Tibial nerve (tissue), 4 donors: ENCODE measurements around the gene DDX18. TPM values are rescaled to one million over a fixed set of nuclear protein-coding genes. Genes with fewer than 3 reads are reported as not detected.

Experiments
- DNase-seq, 2 donors: peaks; one replicate each; pipeline ENCODE4 v3.0.0-alpha.2; 2019; ENCODE audit warnings: low spot score in 2 of 2
- H3K27ac ChIP-seq, 4 donors: fragments of 200-600 bp; sonication (generic) in 3 of 4; one replicate each; pipeline ENCODE4 v1.5.1; 2017 to 2019; ENCODE audit warnings: mild to moderate bottlenecking in 1 of 4
- H3K27me3 ChIP-seq, 2 donors: fragments of 200-600 bp; sonication (generic) in 1 of 2; one replicate each; pipeline versions ENCODE4 v1.5.1 to v1.6.0; 2017 to 2019
- H3K36me3 ChIP-seq, 3 donors: fragments of 200-600 bp; sonication (generic); one replicate each; pipeline ENCODE4 v1.5.1; 2018 to 2019
- H3K4me1 ChIP-seq, 4 donors: fragments of 200-600 bp; sonication (generic) in 3 of 4; one replicate each; pipeline ENCODE4 v1.5.1; 2017 to 2019
- H3K4me3 ChIP-seq, 4 donors: fragments of 200-600 bp; sonication (generic) in 3 of 4; one replicate each; pipeline ENCODE4 v1.5.1; 2017 to 2019; ENCODE audit warnings: mild to moderate bottlenecking in 1 of 4, moderate library complexity in 1 of 4
- H3K9me3 ChIP-seq, 4 donors: fragments of 200-600 bp; sonication (generic) in 3 of 4; one replicate each; pipeline ENCODE4 v1.5.1; 2017 to 2019
- EP300 ChIP-seq, 2 donors: sonication (generic); formaldehyde crosslinking; IDR thresholded peaks; one replicate each; pipeline ENCODE4 v1.6.1; 2017; ENCODE audit warnings: antibody characterized with exemption in 2 of 2, mild to moderate bottlenecking in 1 of 2
- POLR2A ChIP-seq, 2 donors: fragments of 450-650 bp; IDR thresholded peaks; one replicate each; pipeline ENCODE4 v1.6.1; 2017; ENCODE audit warnings: antibody characterized with exemption in 2 of 2, mild to moderate bottlenecking in 2 of 2, moderate library complexity in 2 of 2
- WGBS, 2 donors: methylation state at CpG; one replicate each; pipeline ENCODE4 v1.1.5; 2018; 5-methylcytosine and 5-hydroxymethylcytosine counted together
- total RNA-seq, 4 donors: library from RNA; depleted of rRNA; stranded (reverse); fragments of >200 nt; gene quantifications; one replicate each; pipeline ENCODE4 v1.1.0, GENCODE V29; 2016
- TF ChIP-seq, protein P1 (sequence below), 5 experiments: fragments of 200-600 bp in 3 of 5; fragments of 450-650 bp in 2 of 5; sonication (generic) in 3 of 5; IDR thresholded peaks; one replicate each; pipeline ENCODE4 v1.5.1; 2016 to 2019; ENCODE audit warnings: antibody characterized with exemption in 5 of 5, mild to moderate bottlenecking in 3 of 5, moderate library complexity in 2 of 5

DDX18 gene
- total RNA-seq, 4 donors from 2014 or later: 37.8 to 48.0 (median 43.2) TPM

DNA sequence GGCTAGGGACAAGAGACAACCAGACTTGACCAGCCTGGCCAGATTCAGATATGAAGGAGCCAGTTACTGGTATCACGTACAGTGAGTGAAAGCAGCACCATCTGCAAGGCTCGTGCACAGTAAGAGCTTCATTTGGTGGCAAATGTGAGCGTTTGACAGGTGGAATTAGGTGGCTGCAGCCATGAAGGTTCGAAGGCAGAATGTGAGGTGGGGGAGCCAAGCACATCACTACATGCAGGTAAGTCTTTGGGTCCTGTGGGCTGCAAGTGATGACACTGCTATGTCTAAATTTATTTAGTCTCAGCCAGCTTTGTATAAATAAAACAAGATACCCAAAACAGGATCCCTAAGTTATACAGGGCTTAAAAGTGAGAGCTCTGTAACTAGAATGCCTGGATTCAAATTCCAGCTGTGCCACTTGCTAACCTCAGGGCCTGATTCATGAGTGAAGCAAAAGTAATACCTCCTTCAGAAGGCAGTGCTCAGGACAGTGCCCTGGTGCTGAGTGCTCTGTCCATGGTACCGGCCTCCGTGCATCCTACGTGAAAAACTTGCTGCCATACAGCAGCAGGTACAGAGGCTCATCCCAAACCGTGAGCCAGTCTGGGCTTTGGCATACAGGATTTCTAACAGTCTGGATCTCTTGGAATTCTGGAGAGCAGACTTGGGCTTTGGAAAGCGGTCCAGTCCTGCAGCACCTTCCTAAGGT lies 18.6 kb downstream of the DDX18 start:
- Histone ChIP-seq H3K4me3 (no peak overlapping the region), H3K27me3 (no peaks in the 10 kb centered on the region), H3K9me3 (no peaks in the 10 kb centered on the region), H3K27ac (no peak overlapping the region), H3K4me1 (peaks cover 0 to 13% (median 0%) of the 10 kb centered on the region in 4 donors), H3K36me3 (peaks cover 0 to 62% (median 12%) of the 10 kb centered on the region in 3 donors)
- TF ChIP-seq, protein P1, sequence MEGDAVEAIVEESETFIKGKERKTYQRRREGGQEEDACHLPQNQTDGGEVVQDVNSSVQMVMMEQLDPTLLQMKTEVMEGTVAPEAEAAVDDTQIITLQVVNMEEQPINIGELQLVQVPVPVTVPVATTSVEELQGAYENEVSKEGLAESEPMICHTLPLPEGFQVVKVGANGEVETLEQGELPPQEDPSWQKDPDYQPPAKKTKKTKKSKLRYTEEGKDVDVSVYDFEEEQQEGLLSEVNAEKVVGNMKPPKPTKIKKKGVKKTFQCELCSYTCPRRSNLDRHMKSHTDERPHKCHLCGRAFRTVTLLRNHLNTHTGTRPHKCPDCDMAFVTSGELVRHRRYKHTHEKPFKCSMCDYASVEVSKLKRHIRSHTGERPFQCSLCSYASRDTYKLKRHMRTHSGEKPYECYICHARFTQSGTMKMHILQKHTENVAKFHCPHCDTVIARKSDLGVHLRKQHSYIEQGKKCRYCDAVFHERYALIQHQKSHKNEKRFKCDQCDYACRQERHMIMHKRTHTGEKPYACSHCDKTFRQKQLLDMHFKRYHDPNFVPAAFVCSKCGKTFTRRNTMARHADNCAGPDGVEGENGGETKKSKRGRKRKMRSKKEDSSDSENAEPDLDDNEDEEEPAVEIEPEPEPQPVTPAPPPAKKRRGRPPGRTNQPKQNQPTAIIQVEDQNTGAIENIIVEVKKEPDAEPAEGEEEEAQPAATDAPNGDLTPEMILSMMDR (IDR thresholded peaks at IDR 0.05): no peak
- no peak for TF ChIP-seq EP300 (IDR thresholded peaks at IDR 0.05)
- TF ChIP-seq POLR2A (IDR thresholded peaks at IDR 0.05): no peak
- WGBS, 2 donors: 66 to 80% methylated on average over 8 to 9 of the region's 9 CpGs
- no peak for DNase-seq

DNA sequence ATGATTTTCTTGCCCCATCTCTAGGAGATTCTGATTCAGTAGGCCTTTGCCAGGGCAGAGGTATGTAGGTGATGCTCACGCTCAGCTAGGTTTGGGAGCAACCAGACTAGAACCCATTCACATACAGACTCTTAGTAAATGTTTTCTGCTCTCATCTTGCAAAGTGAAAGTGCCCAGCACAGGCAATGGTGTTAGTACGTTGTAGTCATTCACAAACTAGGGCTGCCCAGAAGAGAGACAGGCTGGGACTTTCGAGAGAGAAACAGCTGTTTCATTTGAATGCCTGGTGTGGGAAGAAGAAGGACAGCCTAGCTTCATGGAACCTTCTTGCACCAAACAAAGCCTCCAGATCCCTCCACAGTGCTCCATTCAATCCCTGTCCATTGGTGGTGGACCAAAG lies 19.4 kb downstream of the DDX18 start:
- no peaks in the 10 kb centered on the region for H3K27me3 ChIP-seq
- no peak overlapping the region for H3K4me3 ChIP-seq
- H3K9me3 ChIP-seq: no peaks in the 10 kb centered on the region
- DNase-seq: no peak
- no peak for TF ChIP-seq EP300 (IDR thresholded peaks at IDR 0.05)
- no peak for TF ChIP-seq POLR2A (IDR thresholded peaks at IDR 0.05)
- TF ChIP-seq, protein P1 (IDR thresholded peaks at IDR 0.05): no peak
- H3K4me1 ChIP-seq: peaks cover 0 to 13% (median 0%) of the 10 kb centered on the region in 4 donors
- peaks cover 0 to 53% (median 9%) of the 10 kb centered on the region in 3 donors for H3K36me3 ChIP-seq
- WGBS, 2 donors: 76 to 92% methylated on average over 3 of the region's 3 CpGs
- H3K27ac ChIP-seq: no peak overlapping the region

DNA sequence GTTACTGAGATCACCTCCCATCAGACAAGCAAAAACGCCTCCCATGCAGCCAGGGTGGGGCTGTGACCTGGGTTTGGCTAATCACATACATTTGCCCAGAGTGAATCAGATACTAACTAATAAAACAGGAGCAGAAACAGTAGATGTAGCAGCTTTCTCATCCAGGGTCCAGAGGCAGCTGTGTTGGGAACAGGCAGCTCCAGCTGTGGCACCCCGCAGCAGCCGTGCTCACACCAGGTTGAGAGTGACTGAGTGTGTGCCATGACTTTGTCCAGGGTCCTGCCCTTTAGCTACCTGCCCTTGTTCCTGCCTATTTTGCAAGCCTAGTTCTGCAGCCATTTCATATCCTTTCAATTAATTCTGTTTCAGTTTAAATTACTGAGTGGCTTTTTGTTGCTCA lies 20.5 kb downstream of the DDX18 start:
- Histone ChIP-seq H3K27ac (no peak overlapping the region), H3K9me3 (no peaks in the 10 kb centered on the region), H3K27me3 (no peaks in the 10 kb centered on the region), H3K36me3 (peaks cover 0 to 42% (median 2%) of the 10 kb centered on the region in 3 donors), H3K4me3 (no peak overlapping the region), H3K4me1 (peaks cover 0 to 13% (median 0%) of the 10 kb centered on the region in 4 donors)
- TF ChIP-seq EP300 (IDR thresholded peaks at IDR 0.05) (no peak), POLR2A (IDR thresholded peaks at IDR 0.05) (no peak)
- TF ChIP-seq, protein P1 (IDR thresholded peaks at IDR 0.05): no peak
- WGBS, 2 donors: 81 to 90% methylated on average over 3 of the region's 3 CpGs
- DNase-seq: no peak

DNA sequence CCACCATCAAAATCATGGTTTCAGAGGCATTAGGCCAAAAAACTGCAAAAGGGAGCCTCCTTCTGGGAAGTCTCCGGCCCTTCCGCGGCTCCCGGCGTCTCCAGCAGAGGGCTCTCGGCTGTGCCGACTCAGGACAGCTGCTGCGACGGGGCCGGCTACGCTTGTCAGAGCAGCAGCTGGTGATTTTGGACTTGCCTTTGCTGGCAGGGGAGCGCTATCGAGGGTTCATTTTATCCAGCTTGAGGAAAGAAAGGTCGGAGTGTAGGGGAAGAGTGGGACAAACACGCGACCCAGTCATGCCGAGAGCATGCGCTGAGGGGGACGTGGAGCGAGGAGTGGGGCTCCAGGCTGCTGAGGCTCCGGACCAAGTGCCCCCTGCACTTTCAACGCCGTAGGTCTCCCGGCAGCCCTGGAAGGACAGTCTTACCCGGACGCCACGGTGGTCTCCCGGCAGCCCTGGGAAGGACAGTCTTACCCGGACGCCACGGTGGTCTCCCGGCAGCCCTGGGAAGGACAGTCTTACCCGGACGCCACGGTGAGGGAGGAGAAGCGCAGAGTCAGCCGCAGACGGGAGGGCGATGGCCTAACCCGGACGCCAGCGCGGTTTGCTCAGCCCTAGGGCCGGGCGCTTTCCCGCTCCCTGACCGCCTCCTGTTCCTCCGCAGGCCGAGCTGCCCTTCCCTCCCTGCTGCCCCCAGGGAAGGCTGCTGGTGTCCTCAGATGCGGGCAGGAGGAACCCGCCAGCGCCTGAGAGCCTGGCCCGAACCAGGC lies 21.7 kb downstream of the DDX18 start:
- Histone ChIP-seq H3K36me3 (peaks cover 0 to 30% (median 0%) of the 10 kb centered on the region in 3 donors), H3K9me3 (no peaks in the 10 kb centered on the region), H3K27ac (peak overlapping the region in 3 of 4 donors; percentile 17 to 53 (median 49)), H3K27me3 (no peaks in the 10 kb centered on the region), H3K4me1 (peaks cover 0 to 13% (median 0%) of the 10 kb centered on the region in 4 donors), H3K4me3 (peak overlapping the region; percentile 19 to 57 (median 44))
- WGBS, 2 donors: 1 to 3% methylated on average over 37 to 48 of the region's 53 CpGs
- TF ChIP-seq EP300 (IDR thresholded peaks at IDR 0.05) (peak in 1 of 2 donors; percentile 20), POLR2A (IDR thresholded peaks at IDR 0.05) (no peak)
- TF ChIP-seq, protein P1 (IDR thresholded peaks at IDR 0.05): peak; percentile 57 to 87 (median 81)
- DNase-seq: peak; percentile 70 to 73

DNA sequence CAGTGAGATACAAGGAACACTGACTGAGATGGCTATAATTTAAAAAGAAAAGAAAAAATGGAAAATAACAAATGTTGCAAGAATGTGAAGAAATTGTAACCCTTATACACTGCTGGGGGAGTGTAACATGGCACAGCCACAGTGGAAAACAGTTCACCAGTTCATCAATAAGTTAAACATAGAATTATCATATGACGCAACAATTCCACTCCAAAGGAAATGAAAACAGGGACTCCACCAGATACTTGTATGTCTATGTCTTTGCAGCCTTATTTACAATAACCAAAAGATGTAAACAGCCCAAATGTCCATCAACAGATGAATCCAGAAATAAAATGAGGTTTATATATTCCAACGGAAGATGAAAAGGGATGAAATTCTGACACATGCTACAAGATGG lies 30.8 kb downstream of the DDX18 start:
- no peaks in the 10 kb centered on the region for H3K36me3 ChIP-seq
- H3K4me1 ChIP-seq: no peaks in the 10 kb centered on the region
- TF ChIP-seq EP300 (IDR thresholded peaks at IDR 0.05) (no peak), POLR2A (IDR thresholded peaks at IDR 0.05) (no peak)
- TF ChIP-seq, protein P1 (IDR thresholded peaks at IDR 0.05): no peak
- 86 to 97% methylated on average over 2 of the region's 2 CpGs for WGBS, 2 donors
- peaks cover 0 to 23% of the 10 kb centered on the region in 2 donors for H3K27me3 ChIP-seq
- no peak overlapping the region for H3K4me3 ChIP-seq
- H3K27ac ChIP-seq: no peak overlapping the region
- DNase-seq: no peak
- no peaks in the 10 kb centered on the region for H3K9me3 ChIP-seq
